Measurements from ENCODE around the gene LPP. TPM values are rescaled to one million over a fixed set of nuclear protein-coding genes. Genes with fewer than 3 reads are reported as not detected.

The LPP gene
- polyA plus RNA-seq, 3 donors: 14.1 to 23.2 (median 15.3) TPM

GRCh38 chr3:188830893-188831292, 676.9 kb downstream of the LPP start:
- Histone ChIP-seq H3K36me3 (replicated peaks in 1 of 2; ENCODE audit: control insufficient read depth in 1 of 2, insufficient read depth in 2 of 2, low read length in 2 of 2) (no peaks in the 10 kb centered on the region), H3K9me3 (replicated peaks in 1 of 2; ENCODE audit: control insufficient read depth in 1 of 2, insufficient read depth in 1 of 2, low read length in 2 of 2) (no peaks in the 10 kb centered on the region), H3K27ac (ENCODE audit: low read depth in 1 of 2, low read length in 2 of 2) (peak overlapping the region in 1 of 2 donors; percentile 52), H2AFZ (ENCODE audit: insufficient read depth, low read depth, low read length, poor library complexity, severe bottlenecking) (no peak overlapping the region), H3K79me2 (ENCODE audit: insufficient read depth, low read length) (no peaks in the 10 kb centered on the region), H3K27me3 (ENCODE audit: control insufficient read depth in 2 of 2, insufficient read depth in 2 of 2, low read length in 2 of 2) (no peaks in the 10 kb centered on the region), H3K4me1 (ENCODE audit: control insufficient read depth in 1 of 2, insufficient read depth in 2 of 2, low read length in 2 of 2) (peaks cover 26 to 28% of the 10 kb centered on the region in 2 donors), H3K9ac (ENCODE audit: insufficient read depth, low read length, poor library complexity, severe bottlenecking) (no peak overlapping the region), H3K4me2 (replicated peaks; ENCODE audit: extremely low read depth, low read length, poor library complexity, severe bottlenecking) (no peak overlapping the region), H3K4me3 (replicated peaks in 1 of 3; ENCODE audit: low read depth in 2 of 3, low read length in 3 of 3) (peak overlapping the region in 1 of 3 experiments; percentile 6), H4K20me1 (ENCODE audit: insufficient read depth, low read length) (no peaks in the 10 kb centered on the region)
- TF ChIP-seq CTCF (IDR thresholded peaks at IDR 0.05): peak; percentile 69
- H3K9me3 Mint-ChIP-seq: peaks cover 0 to 1% (median 0%) of the 10 kb centered on the region in 7 donors
- H3K4me1 Mint-ChIP-seq: peaks cover 45% of the 10 kb centered on the region
- DNase-seq: peak; percentile 61 to 80 (median 76)
- no CpG with 5 or more reads among the region's 2 CpGs for WGBS (ENCODE audit: insufficient coverage)
- peaks cover 0 to 2% (median 0%) of the 10 kb centered on the region in 3 donors for H3K27me3 Mint-ChIP-seq (ENCODE audit: low read depth in 3 of 3)
- peaks cover 0 to 2% of the 10 kb centered on the region in 2 donors for H3K36me3 Mint-ChIP-seq
- intact Hi-C loops (cut with micrococcal nuclease): no loop called here
- no peak overlapping the region for H3K4me3 Mint-ChIP-seq
- peak overlapping the region; percentile 50 to 93 (median 83) for H3K27ac Mint-ChIP-seq

GRCh38 chr3:188832146-188832545, 678.2 kb downstream of the LPP start:
- Histone ChIP-seq H3K27ac (ENCODE audit: low read depth in 1 of 2, low read length in 2 of 2) (no peak overlapping the region), H3K79me2 (ENCODE audit: insufficient read depth, low read length) (no peaks in the 10 kb centered on the region), H3K4me3 (replicated peaks in 1 of 3; ENCODE audit: low read depth in 2 of 3, low read length in 3 of 3) (no peak overlapping the region), H3K9me3 (replicated peaks in 1 of 2; ENCODE audit: control insufficient read depth in 1 of 2, insufficient read depth in 1 of 2, low read length in 2 of 2) (no peaks in the 10 kb centered on the region), H2AFZ (ENCODE audit: insufficient read depth, low read depth, low read length, poor library complexity, severe bottlenecking) (no peak overlapping the region), H3K4me2 (replicated peaks; ENCODE audit: extremely low read depth, low read length, poor library complexity, severe bottlenecking) (no peak overlapping the region), H3K9ac (ENCODE audit: insufficient read depth, low read length, poor library complexity, severe bottlenecking) (no peak overlapping the region), H3K36me3 (replicated peaks in 1 of 2; ENCODE audit: control insufficient read depth in 1 of 2, insufficient read depth in 2 of 2, low read length in 2 of 2) (no peaks in the 10 kb centered on the region), H3K4me1 (ENCODE audit: control insufficient read depth in 1 of 2, insufficient read depth in 2 of 2, low read length in 2 of 2) (peaks cover 26 to 28% of the 10 kb centered on the region in 2 donors), H4K20me1 (ENCODE audit: insufficient read depth, low read length) (no peaks in the 10 kb centered on the region), H3K27me3 (ENCODE audit: control insufficient read depth in 2 of 2, insufficient read depth in 2 of 2, low read length in 2 of 2) (no peaks in the 10 kb centered on the region)
- 100% methylated on average over 1 of the region's 3 CpGs for WGBS (ENCODE audit: insufficient coverage)
- TF ChIP-seq CTCF (IDR thresholded peaks at IDR 0.05): no peak
- DNase-seq: no peak
- H3K27me3 Mint-ChIP-seq (ENCODE audit: low read depth in 3 of 3): peaks cover 0 to 2% (median 0%) of the 10 kb centered on the region in 3 donors
- H3K27ac Mint-ChIP-seq: peak overlapping the region in 1 of 7 donors; percentile 15
- H3K4me1 Mint-ChIP-seq: peaks cover 39% of the 10 kb centered on the region
- no peak overlapping the region for H3K4me3 Mint-ChIP-seq
- intact Hi-C loops (cut with micrococcal nuclease): no loop called here
- H3K9me3 Mint-ChIP-seq: peaks cover 0 to 1% (median 0%) of the 10 kb centered on the region in 7 donors
- H3K36me3 Mint-ChIP-seq: peaks cover 0 to 2% of the 10 kb centered on the region in 2 donors

Measured in CD14-positive monocyte (primary cell).